Measurements from ENCODE around the gene IL37.

IL37 gene

DNA sequence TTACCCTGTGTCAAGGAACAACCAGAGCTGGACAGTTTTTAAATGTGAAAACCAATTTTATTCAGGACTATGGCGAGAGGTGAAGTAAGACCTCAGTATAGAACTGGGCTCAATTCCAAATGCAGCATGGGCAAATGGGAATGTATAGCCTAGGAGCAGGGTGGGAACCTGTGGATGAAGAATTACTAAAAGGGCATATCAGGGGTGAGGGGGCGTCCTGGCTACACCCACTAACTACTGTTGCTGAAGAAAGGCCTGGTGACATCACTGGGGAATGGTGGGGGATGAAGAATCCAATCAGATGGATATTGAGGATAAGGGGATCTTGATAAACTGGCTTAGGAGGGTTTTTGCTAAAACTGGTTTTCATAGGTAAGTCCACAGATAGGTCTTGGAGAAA, 27.3 kb upstream of the IL37 start:
- TF ChIP-seq, protein P1, sequence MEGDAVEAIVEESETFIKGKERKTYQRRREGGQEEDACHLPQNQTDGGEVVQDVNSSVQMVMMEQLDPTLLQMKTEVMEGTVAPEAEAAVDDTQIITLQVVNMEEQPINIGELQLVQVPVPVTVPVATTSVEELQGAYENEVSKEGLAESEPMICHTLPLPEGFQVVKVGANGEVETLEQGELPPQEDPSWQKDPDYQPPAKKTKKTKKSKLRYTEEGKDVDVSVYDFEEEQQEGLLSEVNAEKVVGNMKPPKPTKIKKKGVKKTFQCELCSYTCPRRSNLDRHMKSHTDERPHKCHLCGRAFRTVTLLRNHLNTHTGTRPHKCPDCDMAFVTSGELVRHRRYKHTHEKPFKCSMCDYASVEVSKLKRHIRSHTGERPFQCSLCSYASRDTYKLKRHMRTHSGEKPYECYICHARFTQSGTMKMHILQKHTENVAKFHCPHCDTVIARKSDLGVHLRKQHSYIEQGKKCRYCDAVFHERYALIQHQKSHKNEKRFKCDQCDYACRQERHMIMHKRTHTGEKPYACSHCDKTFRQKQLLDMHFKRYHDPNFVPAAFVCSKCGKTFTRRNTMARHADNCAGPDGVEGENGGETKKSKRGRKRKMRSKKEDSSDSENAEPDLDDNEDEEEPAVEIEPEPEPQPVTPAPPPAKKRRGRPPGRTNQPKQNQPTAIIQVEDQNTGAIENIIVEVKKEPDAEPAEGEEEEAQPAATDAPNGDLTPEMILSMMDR (IDR thresholded peaks at IDR 0.05): no peak
- TF ChIP-seq ZFX (IDR thresholded peaks at IDR 0.05; ENCODE audit: borderline replicate concordance): no peak
- no peak overlapping the region for H3K27ac ChIP-seq

DNA sequence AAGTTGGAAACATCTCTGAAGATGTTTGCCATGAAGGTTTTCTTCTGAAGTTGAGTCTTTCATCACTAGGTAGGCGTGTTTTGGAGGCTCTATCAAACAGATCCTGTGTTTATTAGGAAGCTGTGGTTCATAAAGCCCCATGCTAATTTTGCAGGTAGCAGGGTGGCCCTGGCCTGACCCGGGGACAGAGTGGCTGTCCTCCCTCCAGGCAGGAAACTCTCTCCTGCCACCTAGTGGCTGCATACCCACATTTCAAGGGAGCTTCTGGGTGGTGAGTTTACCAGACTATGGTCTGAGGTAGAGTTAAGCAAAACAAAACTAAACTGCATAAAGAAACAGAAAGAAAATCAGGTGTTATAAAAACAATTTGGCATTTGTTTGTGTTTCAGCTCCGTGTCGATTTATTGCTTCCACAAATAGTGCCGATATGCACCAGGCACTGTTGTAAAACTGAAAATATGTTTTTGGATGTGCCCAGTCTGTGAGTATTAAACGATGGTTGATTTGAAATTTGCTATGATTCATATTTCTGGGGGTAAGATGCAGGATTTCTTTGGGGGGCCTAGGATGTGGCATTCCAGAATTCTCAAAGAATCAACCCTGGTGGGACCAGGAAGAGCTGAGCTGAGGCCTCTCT, 26.0 kb upstream of the IL37 start:
- TF ChIP-seq, protein P1 (IDR thresholded peaks at IDR 0.05): peak; percentile 91
- no peak for TF ChIP-seq ZFX (IDR thresholded peaks at IDR 0.05; ENCODE audit: borderline replicate concordance)

DNA sequence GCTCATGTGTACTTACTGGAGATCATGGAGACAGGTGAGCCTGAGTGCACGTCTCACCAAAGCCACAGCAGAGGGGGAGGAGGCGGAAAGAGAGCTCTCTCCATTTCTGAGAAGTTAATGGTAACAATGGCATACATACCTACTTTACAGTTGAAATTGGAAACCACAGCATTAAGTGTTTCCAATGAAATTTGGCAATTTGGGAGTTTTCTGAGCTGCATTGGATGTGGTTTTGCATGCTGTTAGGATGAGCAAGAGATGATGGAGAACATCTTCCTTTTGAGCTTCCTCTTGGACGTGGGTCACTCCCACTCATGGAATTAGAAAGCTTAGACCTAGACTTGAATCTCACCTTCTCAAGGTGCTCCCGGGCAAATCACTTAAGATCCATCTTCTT, 25.5 kb upstream of the IL37 start:
- no peak overlapping the region for H3K27ac ChIP-seq
- TF ChIP-seq, protein P1 (IDR thresholded peaks at IDR 0.05): no peak
- TF ChIP-seq ZFX (IDR thresholded peaks at IDR 0.05; ENCODE audit: borderline replicate concordance): no peak

More for the DNA sequence above, 26.0 kb upstream of the IL37 start:
- no peak overlapping the region for H3K27ac ChIP-seq

DNA sequence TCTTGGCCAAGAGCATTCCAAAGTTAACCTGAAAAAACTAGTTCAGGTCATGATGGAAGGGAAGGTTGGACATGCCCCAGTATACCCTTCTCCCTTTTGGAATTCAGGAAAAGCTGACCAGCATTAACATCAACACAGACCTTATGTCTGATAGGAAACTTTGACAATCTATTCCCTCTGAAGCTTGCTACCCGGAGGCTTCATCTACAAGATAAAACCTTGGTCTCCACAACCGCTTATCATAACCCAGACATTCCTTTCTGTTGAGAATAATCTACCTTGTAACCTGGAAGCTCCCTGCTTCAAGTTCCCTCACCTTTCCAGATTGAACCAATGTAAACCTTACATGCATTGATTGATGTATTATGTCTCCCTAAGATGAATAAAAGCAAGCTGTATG, 24.7 kb upstream of the IL37 start:
- no peak overlapping the region for H3K27ac ChIP-seq
- TF ChIP-seq, protein P1 (IDR thresholded peaks at IDR 0.05): no peak
- no peak for TF ChIP-seq ZFX (IDR thresholded peaks at IDR 0.05; ENCODE audit: borderline replicate concordance)

DNA sequence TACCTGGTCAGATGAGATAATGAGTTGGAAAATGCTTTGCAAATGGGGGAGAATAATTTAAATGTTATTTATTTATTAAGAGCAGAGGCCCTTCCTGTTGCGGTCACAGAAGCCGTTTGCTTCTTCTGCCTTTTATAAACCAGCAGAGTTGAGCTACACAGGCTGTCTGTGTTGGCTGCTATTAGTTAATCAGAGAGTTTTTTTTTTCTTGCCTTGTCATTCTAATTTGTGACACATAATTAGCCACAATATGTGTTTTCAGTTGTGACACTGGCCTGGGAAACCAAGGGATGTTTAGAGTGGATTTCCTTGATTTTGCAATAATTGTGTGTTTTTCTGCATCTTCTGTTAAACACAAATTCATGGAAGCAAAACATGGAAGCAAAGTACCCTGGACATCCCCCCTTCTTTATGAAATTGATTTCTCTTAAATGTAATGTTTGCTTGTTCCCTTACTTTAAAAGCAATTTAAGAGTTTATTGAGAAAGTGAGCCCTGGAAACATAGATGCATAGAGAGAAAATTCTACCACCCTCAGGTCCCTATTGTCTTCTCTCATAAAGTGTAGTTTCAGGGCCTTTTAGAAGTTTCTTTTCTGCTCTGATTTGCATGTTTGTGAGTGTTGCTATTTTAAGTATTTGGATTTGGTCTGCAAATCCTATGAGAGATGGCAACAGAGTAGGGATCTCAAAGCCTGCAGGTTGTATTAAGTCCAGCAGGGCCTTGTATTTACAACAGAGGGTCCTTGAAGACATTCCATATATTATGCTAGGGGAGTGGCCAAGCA, 22.8 kb upstream of the IL37 start:
- no peak overlapping the region for H3K27ac ChIP-seq
- TF ChIP-seq, protein P1 (IDR thresholded peaks at IDR 0.05): no peak
- TF ChIP-seq ZFX (IDR thresholded peaks at IDR 0.05; ENCODE audit: borderline replicate concordance): no peak

DNA sequence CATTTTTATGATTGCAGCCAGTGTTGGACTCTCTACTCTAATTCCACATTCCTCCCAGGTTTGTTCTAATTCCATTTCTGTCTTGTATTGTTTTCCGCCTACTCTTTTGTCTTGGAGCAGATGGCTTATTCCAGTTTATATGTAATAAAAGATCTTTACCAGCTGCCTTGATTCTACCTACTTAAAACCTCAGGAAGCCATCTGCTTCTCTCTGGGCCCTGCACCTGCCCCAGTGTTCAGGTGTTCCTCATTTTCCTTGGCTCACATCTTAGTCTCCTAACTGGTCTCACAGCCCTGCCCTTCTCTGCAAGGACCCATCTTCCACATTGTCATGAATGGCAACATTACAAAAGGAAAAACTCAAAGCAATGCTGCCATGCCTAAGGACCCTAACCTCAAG, 21.0 kb upstream of the IL37 start:
- H3K27ac ChIP-seq: no peak overlapping the region

More for the DNA sequence above, 21.0 kb upstream of the IL37 start:
- TF ChIP-seq, protein P1 (IDR thresholded peaks at IDR 0.05): no peak
- no peak for TF ChIP-seq ZFX (IDR thresholded peaks at IDR 0.05; ENCODE audit: borderline replicate concordance)
